HG03064 (cell line): ENCODE results near the gene HS6ST3.
"Not testable (repeated sequence)": the region's sequence is repeated elsewhere in the genome, so short reads cannot be mapped to it uniquely, and the experiment has no call there.

Experiments
- ATAC-seq: cut with Tn5 transposase; IDR thresholded peaks from one replicate; pipeline ENCODE4 v1.9.1; 2021; ENCODE audit warnings: low read depth; ENCODE audit not compliant: unreplicated experiment

HS6ST3 gene

GRCh38 chr13:96091164-96092117, 1.5 kb downstream of the HS6ST3 start:
- no peak for ATAC-seq

GRCh38 chr13:96093296-96094006, 3.5 kb downstream of the HS6ST3 start:
- no peak for ATAC-seq

DNA sequence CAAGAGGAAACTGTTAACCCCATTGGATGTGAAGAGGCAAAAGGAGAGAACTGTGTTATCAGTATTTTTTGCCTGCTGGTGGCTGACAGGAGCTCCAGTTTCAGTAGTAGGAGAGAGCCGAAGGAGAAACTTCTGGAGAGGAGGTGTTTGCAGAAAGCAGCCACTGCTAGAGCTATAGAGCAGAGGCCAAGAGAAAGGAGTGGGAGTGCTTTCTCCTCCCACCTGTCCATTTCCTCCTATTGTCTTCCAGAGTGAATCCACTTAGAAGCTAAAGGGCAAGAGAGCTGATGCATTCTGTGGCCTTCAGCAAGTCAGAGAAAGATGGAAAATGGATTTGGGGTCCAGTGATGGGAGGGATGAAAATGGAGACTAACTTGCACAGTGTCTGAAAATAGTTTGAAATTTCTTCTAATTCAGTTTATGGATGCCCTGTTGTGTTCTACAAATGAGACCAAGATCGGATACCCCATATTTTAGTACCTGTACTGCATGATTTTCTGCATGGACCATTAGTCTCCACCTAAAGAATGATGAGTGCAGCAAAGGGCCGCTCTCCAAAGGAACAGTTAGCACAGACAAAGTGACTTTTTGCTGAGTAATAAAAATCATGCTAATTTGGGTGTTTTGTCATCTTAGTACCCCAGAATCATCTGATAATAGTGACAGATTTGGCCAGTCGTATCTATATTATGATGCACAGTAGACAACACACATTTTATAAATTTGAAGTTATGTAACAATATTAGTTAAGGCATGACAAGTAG, 10.7 kb downstream of the HS6ST3 start:
- no peak for ATAC-seq

DNA sequence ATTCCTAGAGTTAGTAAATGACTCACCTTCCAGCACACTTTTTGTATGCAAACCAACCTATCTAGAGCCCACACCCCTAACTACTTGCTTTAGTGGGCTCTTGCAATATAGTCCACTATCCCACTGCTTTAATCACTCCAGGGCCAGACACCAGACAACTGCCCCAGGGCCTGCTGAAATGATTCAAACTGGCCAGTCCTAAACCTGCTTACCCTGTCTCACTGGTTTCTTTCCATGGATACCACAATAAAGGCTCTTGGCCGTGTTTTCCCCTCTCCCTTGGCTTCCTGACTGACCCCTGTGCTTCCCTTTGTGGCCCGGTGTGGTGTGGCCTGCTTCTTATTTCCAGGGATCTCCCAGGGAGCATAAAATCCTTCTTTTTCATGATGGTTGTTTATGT, 14.6 kb downstream of the HS6ST3 start:
- no peak for ATAC-seq

- not testable (repeated sequence) for ATAC-seq
Measured at GRCh38 chr13:96108072-96108471, 18.2 kb downstream of the HS6ST3 start.

- no peak for ATAC-seq
Measured at GRCh38 chr13:96109125-96109524, 19.2 kb downstream of the HS6ST3 start.

- ATAC-seq, result no peak
Measured at GRCh38 chr13:96112936-96113335, 23.0 kb downstream of the HS6ST3 start.

DNA sequence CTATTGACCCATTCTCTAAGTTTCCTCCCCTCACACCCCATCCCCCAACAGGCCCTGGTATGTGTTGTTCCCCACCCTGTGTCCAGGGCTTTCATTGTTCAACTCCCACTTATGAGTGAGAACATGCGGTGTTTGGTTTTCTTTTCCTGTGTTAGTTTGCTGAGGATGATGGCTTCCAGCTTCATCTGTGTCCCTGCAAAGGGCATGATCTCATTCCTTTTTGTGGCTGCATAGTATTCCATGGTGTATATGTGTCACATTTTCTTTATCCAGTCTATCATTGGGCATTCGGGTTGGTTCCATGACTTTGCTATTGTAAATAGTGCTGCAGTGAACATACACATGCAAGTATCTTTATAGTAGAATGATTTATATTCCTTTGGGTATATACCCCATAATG, 25.5 kb downstream of the HS6ST3 start:
- ATAC-seq, result not testable (repeated sequence)

DNA sequence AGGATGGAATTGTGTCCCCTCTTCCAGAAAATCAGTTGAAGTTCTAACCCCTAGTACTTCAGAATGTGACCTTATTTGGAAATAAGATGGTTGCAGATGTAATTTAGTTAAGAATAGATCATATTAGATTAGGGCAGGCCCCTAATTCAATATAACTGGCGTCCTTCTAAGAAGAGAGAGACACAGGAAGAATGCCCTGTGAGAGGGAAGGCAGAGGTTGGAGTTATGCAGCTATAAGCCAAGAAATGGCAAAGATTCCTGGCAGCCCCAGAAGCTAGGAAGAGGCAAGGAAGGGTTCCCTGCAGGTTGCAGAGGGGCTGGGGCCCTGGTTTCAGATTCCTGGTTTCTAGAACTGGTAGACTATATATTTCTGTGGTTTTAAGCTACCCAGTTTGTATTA, 30.0 kb downstream of the HS6ST3 start:
- ATAC-seq, result no peak

DNA sequence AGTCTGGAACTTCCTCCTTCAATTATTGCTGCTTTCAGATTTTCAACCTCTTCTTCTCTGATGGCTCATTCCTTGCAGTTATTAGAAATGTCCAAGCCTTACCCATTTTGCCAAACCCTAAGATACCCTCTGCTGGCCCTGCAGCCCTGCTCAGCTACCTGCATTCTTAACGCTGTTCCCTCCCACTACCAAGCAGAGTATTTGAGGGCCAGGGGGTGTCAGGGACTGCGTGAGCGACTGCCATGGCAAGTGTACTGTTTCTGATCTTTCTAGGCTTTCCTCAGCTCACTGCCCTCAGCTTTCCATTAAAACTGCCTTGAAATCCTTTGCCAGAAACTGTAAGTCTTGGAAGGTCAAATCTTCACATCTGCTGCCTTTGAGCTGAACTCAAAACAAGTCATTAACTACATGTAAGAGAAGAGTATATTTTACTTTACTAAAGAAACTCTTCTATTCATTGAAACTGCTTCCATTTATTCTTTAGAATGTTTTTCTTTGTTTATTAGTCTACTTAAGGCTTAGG, 41.0 kb downstream of the HS6ST3 start:
- no peak for ATAC-seq

DNA sequence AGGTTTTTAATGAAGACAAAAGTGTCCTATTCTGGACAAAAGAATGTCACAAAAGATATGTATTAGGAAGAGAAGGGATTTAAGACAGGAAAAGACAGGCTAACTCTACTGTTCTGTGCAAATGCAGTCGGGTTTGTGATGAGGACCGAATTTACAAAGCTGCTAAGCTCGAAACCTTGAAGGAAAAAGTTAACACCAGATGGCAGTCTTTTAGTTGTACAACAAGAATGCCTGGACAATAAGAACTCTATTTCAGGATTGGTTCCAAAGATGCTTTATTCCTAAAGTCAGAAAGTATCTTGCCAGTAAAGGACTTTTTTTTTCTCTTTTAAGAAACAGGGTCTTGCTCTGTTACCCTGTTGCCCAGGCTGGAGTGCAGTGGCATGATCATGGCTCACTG, 51.1 kb downstream of the HS6ST3 start:
- ATAC-seq, result no peak

- ATAC-seq, result no peak
Measured at GRCh38 chr13:96159725-96160124, 69.8 kb downstream of the HS6ST3 start.

GRCh38 chr13:96161141-96161540, 71.2 kb downstream of the HS6ST3 start:
- ATAC-seq, result no peak

DNA sequence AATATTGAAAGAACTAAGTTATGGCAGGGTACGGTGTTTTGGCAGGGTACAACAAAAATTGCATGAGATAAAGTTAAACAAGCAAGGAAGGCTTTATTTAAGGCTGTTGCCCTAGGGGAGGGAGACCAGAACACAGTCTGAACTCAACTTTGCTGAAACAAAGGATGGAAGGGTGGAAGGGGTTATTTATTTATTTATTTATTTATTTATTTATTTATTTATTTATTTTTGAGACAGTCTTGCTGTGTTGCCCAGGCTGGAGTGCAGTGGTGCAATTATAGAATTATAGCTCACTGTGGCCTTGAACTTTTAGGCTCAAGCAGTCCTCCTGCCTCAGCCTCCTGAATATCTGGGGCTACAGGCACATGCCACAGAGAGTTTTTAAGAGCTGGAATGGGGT, 75.9 kb downstream of the HS6ST3 start:
- ATAC-seq, result no peak

- no peak for ATAC-seq
Measured at GRCh38 chr13:96172066-96172465, 82.2 kb downstream of the HS6ST3 start.

- ATAC-seq, result no peak
Measured at GRCh38 chr13:96178759-96179158, 88.9 kb downstream of the HS6ST3 start.

- no peak for ATAC-seq
Measured at GRCh38 chr13:96179309-96179708, 89.4 kb downstream of the HS6ST3 start.

GRCh38 chr13:96181911-96182310, 92.0 kb downstream of the HS6ST3 start:
- ATAC-seq, result no peak

GRCh38 chr13:96185818-96186217, 95.9 kb downstream of the HS6ST3 start:
- ATAC-seq, result no peak

DNA sequence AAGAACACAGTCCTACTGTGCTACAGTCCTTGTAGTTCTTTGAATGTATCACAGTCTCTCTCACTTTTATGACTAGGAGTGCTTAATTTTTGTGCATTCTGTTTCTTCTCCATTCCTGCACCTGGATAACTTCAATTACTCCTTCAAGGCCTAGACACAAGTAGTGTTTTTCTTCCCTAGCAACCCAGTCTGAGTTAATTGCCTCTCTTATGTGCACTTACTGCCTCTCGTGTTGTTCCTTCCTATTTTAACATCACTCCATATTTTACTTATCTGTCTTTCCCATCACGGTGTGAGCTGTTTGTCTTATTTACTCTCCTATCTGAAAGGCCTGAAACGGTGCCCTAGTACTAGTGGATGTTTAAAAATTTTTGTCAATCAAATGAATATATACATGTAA, 101.5 kb downstream of the HS6ST3 start:
- no peak for ATAC-seq
